Activated naive CD4-positive, alpha-beta T cell treated with anti-CD3 and anti-CD28 coated beads, Interleukin-2, amount 50 U/mL, for 72 hours (primary cell): ENCODE results near the gene TBC1D16. TPM values are rescaled to one million over a fixed set of nuclear protein-coding genes. Genes with fewer than 3 reads are reported as not detected.

ENCODE experiments used
- ATAC-seq, 2 donors: fragments of 150-1000 bp; cut with Tn5 transposase; 2 replicates each; pipeline ENCODE4 v1.10.0; 2021; ENCODE audit warnings: mild to moderate bottlenecking in 2 of 2, moderate library complexity in 2 of 2
- DNase-seq, 2 donors: peaks; one replicate each; pipeline ENCODE4 v3.0.0; 2021 to 2022; ENCODE audit warnings: low spot score in 2 of 2
- H3K27ac Mint-ChIP-seq, 2 donors: one replicate each; pipeline ENCODE4 v1.8.0; 2022; ENCODE audit warnings: mild to moderate bottlenecking in 2 of 2, mixed read lengths in 2 of 2
- H3K36me3 Mint-ChIP-seq, 2 donors: one replicate each; pipeline ENCODE4 v1.8.0; 2022; ENCODE audit warnings: mixed read lengths in 2 of 2
- H3K9me3 Mint-ChIP-seq, 2 donors: one replicate each; pipeline ENCODE4 v1.8.0; 2022; ENCODE audit warnings: mixed read lengths in 2 of 2
- total RNA-seq, 2 donors: library from RNA; stranded (reverse); gene quantifications; one replicate each; pipeline ENCODE4 v1.2.3, GENCODE V29; 2022

TBC1D16 gene
- total RNA-seq, 2 donors from 2014 or later, result 5.2 to 10.2 TPM

- no peaks in the 10 kb centered on the region for H3K36me3 Mint-ChIP-seq
- ATAC-seq, result no peak
- DNase-seq, result no peak
- no peaks in the 10 kb centered on the region for H3K9me3 Mint-ChIP-seq
- no peak overlapping the region for H3K27ac Mint-ChIP-seq
These were observed 22.6 kb downstream of the TBC1D16 start for GRCh38 chr17:80012765-80013741.

- ATAC-seq, result no peak
- no peaks in the 10 kb centered on the region for H3K36me3 Mint-ChIP-seq
- no peak overlapping the region for H3K27ac Mint-ChIP-seq
- DNase-seq, result no peak
- no peaks in the 10 kb centered on the region for H3K9me3 Mint-ChIP-seq
These were observed 23.6 kb downstream of the TBC1D16 start for GRCh38 chr17:80011989-80012555.

- no peaks in the 10 kb centered on the region for H3K36me3 Mint-ChIP-seq
- DNase-seq (no peak), ATAC-seq (no peak)
- H3K9me3 Mint-ChIP-seq, result no peaks in the 10 kb centered on the region
- no peak overlapping the region for H3K27ac Mint-ChIP-seq
These were observed 25.3 kb downstream of the TBC1D16 start for GRCh38 chr17:80010283-80010858.

- H3K36me3 Mint-ChIP-seq, result no peaks in the 10 kb centered on the region
These were observed 26.0 kb downstream of the TBC1D16 start for GRCh38 chr17:80009391-80010282.

GRCh38 chr17:80008848-80009247 lies 26.8 kb downstream of the TBC1D16 start:
- no peak for ATAC-seq
- DNase-seq, result no peak
- H3K9me3 Mint-ChIP-seq, result no peaks in the 10 kb centered on the region
- H3K36me3 Mint-ChIP-seq, result no peaks in the 10 kb centered on the region
- no peak overlapping the region for H3K27ac Mint-ChIP-seq

More at GRCh38 chr17:80009391-80010282, 26.0 kb downstream of the TBC1D16 start:
- Mint-ChIP-seq H3K9me3 (no peaks in the 10 kb centered on the region), H3K27ac (no peak overlapping the region)
- ATAC-seq, result no peak
- DNase-seq, result no peak

GRCh38 chr17:80008383-80008840 lies 27.3 kb downstream of the TBC1D16 start:
- DNase-seq, result peak; percentile 67 to 93
- ATAC-seq, result peak; percentile 88
- Mint-ChIP-seq H3K27ac (no peak overlapping the region), H3K36me3 (no peaks in the 10 kb centered on the region), H3K9me3 (no peaks in the 10 kb centered on the region)

GRCh38 chr17:80007939-80008338 lies 27.7 kb downstream of the TBC1D16 start:
- no peak for ATAC-seq
- Mint-ChIP-seq H3K9me3 (no peaks in the 10 kb centered on the region), H3K36me3 (no peaks in the 10 kb centered on the region), H3K27ac (no peak overlapping the region)
- DNase-seq, result no peak

GRCh38 chr17:80006811-80007752 lies 28.6 kb downstream of the TBC1D16 start:
- no peaks in the 10 kb centered on the region for H3K36me3 Mint-ChIP-seq
- ATAC-seq (no peak), DNase-seq (no peak)
- no peak overlapping the region for H3K27ac Mint-ChIP-seq
- H3K9me3 Mint-ChIP-seq, result no peaks in the 10 kb centered on the region

- peak overlapping the region in 1 of 2 donors; percentile 11 for H3K27ac Mint-ChIP-seq
- ATAC-seq, result no peak
These were observed 29.3 kb downstream of the TBC1D16 start for GRCh38 chr17:80006339-80006720.

GRCh38 chr17:80005360-80006338 lies 30.0 kb downstream of the TBC1D16 start:
- DNase-seq (peak in 1 of 2 donors; percentile 75), ATAC-seq (peak; percentile 64 to 74)
- H3K9me3 Mint-ChIP-seq, result no peaks in the 10 kb centered on the region
- no peaks in the 10 kb centered on the region for H3K36me3 Mint-ChIP-seq
- peak overlapping the region in 1 of 2 donors; percentile 11 for H3K27ac Mint-ChIP-seq

More at GRCh38 chr17:80006339-80006720, 29.3 kb downstream of the TBC1D16 start:
- no peaks in the 10 kb centered on the region for H3K9me3 Mint-ChIP-seq
- DNase-seq, result no peak
- H3K36me3 Mint-ChIP-seq, result no peaks in the 10 kb centered on the region

- no peak for DNase-seq
These were observed 31.7 kb downstream of the TBC1D16 start for GRCh38 chr17:80003969-80004368.

GRCh38 chr17:80002690-80003490 lies 32.8 kb downstream of the TBC1D16 start:
- no peak for DNase-seq
- no peak overlapping the region for H3K27ac Mint-ChIP-seq
- no peaks in the 10 kb centered on the region for H3K9me3 Mint-ChIP-seq
- no peak for ATAC-seq
- H3K36me3 Mint-ChIP-seq, result no peaks in the 10 kb centered on the region

More at GRCh38 chr17:80003969-80004368, 31.7 kb downstream of the TBC1D16 start:
- Mint-ChIP-seq H3K27ac (no peak overlapping the region), H3K9me3 (no peaks in the 10 kb centered on the region), H3K36me3 (no peaks in the 10 kb centered on the region)
- ATAC-seq, result no peak

GRCh38 chr17:80002070-80002641 lies 33.5 kb downstream of the TBC1D16 start:
- H3K27ac Mint-ChIP-seq, result no peak overlapping the region
- H3K36me3 Mint-ChIP-seq, result no peaks in the 10 kb centered on the region

More at GRCh38 chr17:80002070-80002641, 33.5 kb downstream of the TBC1D16 start:
- DNase-seq (no peak), ATAC-seq (no peak)
- H3K9me3 Mint-ChIP-seq, result no peaks in the 10 kb centered on the region
